Stimulated activated CD4-positive, alpha-beta T cell treated with anti-CD3 and anti-CD28 coated beads, TNF-alpha, amount 100 ng/mL, for 4 hours (primary cell): Measurements from ENCODE around the gene ACTRT3.
"Not testable (repeated sequence)": the region's sequence is repeated elsewhere in the genome, so short reads cannot be mapped to it uniquely, and the experiment has no call there.

Experiments
- DNase-seq, 3 experiments: peaks; one replicate each; pipeline ENCODE4 v3.0.0-alpha.2; 2020; ENCODE audit warnings: low read depth in 3 of 3

ACTRT3 gene

GRCh38 chr3:169772897-169773816, 3.8 kb upstream of the ACTRT3 start, which contains the start of gene MYNN:
TSS of gene MYNN (plus strand) at chr3:169773396. CDS start at chr3:169774296, 900 bp downstream.
- peak; percentile 86 to 88 (median 88) for DNase-seq

- DNase-seq = peak in 1 of 3 experiments; percentile 37
Observed at GRCh38 chr3:169772305-169772896, 3.0 kb upstream of the ACTRT3 start.

GRCh38 chr3:169771497-169772304, 2.3 kb upstream of the ACTRT3 start:
- DNase-seq = peak; percentile 18 to 36 (median 30)

GRCh38 chr3:169764882-169765612, 4.3 kb downstream of the ACTRT3 start, which contains the start of gene TERC:
TSS of gene TERC (minus strand) at chr3:169765060.
- peak; percentile 80 to 86 (median 81) for DNase-seq

DNA sequence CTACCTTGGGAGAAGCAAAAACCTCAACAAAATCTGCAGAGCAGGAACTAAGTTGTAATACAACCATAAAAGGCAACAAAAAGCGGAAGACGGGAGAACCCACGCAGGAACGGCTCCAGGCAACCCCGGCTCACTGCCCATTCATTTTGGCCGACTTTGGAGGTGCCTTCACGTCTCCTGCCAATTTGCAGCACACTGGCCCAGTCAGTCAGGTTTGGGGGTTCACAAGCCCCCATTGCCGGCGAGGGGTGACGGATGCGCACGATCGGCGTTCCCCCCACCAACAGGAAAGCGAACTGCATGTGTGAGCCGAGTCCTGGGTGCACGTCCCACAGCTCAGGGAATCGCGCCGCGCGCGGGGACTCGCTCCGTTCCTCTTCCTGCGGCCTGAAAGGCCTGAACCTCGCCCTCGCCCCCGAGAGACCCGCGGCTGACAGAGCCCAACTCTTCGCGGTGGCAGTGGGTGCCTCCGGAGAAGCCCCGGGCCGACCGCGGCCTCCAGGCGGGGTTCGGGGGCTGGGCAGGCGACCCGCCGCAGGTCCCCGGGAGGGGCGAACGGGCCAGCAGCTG, 5.0 kb downstream of the ACTRT3 start:
- DNase-seq = peak; percentile 41 to 51 (median 42)

DNA sequence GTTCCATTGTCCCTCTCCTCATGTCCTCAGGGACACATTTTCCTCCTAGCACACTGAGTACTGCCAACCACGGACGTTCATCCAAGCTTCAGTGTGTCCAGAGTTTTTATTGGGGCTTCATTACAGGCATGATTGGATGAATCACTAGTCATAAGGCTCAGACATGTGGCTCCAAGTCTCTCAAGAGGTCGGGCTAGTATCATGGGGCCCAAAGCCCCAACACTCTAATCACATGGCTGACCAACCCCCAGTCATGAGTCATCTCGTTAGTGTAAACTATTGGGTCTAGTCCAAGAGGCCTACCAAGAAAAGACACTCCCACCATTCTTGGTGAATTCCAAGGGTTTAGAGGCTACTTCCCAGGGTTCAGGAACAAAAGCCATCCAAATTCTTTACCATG, 8.9 kb downstream of the ACTRT3 start:
- no peak for DNase-seq

DNA sequence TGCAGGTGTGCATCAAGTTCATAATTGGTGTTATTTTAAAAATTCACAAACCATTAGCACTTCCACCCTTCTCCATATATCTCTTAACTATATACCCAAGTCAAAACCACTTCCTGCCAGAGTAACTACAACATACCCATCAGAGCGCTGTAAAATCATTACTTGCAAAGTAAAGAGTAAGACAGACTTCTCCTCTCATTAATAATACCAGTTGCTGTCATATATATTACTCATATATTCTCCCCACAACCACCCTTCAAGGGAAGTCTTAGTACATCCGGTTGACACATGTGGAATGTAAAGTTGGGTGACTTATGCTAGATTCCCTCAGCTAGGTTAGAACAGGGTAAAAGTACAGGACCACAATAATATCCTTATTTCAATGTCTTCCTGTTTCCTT, 10.1 kb downstream of the ACTRT3 start:
- DNase-seq = no peak

DNA sequence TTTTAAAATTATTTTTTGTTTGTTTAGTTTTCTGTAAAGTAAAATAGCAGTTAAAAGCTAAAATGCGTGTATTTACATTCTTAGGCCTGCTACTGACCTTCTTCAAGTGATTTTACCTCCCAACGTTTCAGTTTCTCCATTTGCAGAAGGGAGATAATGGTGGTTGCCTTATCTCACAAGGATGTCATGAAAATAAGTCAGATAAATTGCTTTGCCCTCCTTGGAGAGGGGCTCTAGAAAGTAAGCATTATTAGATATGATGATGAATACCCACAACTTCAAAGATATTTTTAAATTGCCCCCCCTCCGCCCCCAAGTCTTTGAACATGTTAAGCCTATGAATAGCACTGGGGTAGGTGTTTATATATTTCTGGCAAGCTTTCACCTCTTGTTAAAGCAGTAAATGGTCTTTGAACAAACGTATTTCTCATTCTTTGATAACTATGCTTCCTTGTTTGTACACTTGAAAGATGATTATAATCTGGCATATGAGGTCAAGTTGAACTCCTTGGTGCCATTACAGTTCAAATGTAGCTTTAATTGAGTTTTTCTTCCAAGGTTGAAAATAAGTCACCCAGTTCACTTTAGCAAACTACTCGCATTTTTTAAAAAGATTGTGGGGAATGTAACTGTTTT, 10.9 kb downstream of the ACTRT3 start:
- DNase-seq = no peak

DNA sequence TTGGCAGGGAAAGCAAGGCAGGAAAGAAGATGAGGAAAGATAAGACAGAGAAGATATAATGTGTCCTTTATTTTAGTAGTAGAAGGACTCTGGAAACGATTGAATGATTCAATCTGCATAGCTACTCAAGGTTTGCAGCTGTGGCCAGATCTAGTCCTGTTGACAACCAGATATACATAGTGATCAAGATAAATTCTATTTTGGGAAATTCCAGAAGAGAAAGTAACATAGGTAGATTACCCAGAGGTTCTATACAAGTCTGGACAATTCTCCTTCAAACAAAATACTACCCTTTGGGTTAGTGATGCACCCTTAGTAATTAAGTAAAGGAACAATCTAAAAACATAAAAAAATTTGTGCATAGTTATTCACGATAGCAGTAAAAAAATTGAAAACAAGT, 13.9 kb downstream of the ACTRT3 start:
- no peak for DNase-seq

- DNase-seq = no peak
Observed at GRCh38 chr3:169754711-169755110, 14.7 kb downstream of the ACTRT3 start.

DNA sequence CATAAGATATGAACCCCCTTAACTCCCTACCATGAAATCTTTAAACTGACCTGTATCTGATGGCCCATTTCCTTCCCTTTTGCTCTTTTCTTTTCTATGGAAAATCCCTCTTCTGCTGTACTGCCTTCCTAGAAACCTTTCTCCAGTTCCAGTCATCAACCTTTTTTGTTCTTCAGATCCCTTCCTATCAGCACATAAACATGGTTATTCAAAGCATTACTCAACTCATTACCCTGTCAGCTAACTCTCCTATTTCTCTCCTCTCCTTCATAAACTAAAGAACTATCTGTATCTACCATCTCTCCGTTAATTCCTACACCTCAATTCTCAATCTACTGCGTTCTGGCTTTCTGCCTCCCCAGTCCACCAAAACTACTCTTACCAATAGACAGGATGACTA, 17.5 kb downstream of the ACTRT3 start:
- DNase-seq = no peak

- no peak for DNase-seq
Observed at GRCh38 chr3:169750665-169751064, 18.7 kb downstream of the ACTRT3 start.

GRCh38 chr3:169748670-169749069, 20.7 kb downstream of the ACTRT3 start:
- no peak for DNase-seq

DNA sequence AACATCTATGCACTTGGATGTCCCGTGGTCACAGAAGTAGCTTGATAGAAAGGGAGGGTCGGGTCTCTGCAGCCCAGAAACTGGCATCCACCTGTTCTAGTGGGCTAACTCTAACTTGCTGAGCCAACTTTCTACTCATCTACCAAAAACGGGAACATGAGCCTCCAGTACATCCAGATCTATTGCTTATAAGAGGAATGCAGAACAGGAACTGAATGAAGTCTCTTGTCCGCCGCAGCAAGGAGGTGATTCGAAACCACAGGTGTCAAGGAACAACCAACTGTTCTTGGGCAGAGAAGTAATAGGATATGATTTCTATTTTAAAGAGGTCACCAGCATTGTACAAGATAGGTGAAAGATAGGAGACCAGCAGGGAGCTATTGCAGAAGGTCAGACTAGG, 22.4 kb downstream of the ACTRT3 start:
- DNase-seq = no peak

DNA sequence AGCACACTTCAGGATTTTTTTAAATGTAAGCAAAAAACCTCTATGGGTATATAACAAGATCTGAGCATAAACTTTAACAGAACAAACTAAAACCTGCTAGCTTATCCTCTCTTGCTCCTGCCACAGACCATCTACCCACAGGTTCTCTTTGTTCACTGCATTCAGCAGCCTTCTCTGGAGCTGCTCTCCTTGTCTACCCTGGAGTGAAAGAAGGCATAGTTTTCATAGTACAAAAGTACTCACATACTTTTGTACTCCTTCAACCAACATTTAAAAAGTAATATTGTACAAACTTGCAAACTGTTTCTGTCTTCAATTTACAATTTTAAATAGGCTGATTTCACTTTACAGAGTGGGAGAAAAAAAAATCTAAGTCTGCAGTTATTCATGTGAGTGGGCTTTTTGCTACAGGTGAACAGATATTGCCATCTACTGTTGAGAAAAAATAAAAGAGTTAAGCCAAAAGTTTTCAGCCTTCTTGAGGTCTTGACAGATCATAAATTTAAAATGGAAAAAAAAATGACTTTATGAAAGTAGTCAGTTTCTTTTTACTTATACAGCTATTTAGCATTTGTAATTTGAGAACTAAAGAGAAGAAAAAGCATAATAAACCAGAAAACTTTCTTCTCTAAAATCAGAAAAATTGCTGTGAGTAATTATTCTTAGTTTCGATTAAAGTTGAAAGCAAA, 24.9 kb downstream of the ACTRT3 start:
- DNase-seq = no peak

DNA sequence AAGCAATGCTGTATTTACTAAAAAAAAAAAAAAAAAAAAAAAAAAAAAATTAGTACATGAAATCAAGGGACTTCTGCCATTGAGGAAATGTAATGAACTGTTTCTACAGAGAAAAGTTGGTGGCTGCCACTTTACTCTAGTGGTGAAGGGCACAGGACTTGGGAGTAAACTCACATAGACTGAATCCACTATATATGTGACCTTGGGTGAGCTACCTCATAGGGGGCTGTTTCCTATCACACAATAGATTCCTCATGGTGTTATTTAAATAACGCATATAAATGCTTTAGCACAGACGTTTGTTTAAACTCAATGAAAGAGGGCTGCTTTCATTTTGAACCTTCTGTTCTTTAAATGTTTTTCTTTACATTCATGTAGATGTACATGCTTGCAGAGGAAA, 30.3 kb downstream of the ACTRT3 start:
- no peak for DNase-seq

DNA sequence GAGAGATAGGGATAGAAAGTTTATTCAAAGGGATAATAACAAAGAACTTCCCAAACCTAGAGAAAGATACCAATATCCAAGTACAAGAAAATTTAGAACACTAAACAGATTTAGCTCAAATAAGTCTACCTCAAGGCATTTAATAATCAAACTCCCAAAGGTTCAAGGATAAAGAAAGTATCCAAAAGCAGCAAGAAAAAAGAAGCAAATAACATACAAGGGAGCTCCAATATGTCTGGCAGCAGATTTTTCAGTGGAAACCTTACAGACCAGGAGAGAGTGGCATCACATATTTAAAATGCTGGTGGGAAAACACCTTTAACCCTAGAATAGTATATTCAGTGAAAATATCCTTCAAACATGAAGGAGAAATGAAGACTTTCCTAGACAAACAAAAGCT, 37.5 kb downstream of the ACTRT3 start:
- not testable (repeated sequence) for DNase-seq

DNA sequence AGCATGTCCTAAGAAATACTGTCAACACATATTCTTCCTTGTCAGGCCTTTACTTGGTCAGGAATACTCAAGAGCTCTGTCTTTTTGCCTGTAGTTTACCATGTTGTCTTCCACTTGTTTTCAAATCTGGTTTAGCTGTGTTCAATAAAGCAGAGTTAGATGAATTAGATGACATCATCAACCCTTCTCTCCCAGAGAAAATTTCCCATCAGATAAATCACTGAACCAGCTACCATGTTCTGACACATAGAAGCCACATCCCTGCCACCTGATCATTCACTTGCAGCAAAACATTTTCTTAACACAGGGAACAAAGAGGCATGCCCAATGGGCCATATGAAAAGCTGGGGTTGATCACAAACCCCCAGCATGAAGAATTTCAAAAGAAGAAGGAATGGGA, 46.6 kb downstream of the ACTRT3 start:
- no peak for DNase-seq

GRCh38 chr3:169718415-169718814, 50.9 kb downstream of the ACTRT3 start:
- not testable (repeated sequence) for DNase-seq
